22Rv1 (cell line): ENCODE measurements around the gene ZC3HAV1L.

Experiments
- ZFX ChIP-seq: fragments of 450-650 bp; IDR thresholded peaks from 2 replicates; pipeline ENCODE4 v1.6.1; 2017; ENCODE audit warnings: antibody characterized with exemption, borderline replicate concordance
- TF ChIP-seq, protein P1 (sequence below): fragments of 450-650 bp; IDR thresholded peaks from 2 replicates; pipeline ENCODE4 v1.5.1; 2017; ENCODE audit warnings: mild to moderate bottlenecking

DNA sequence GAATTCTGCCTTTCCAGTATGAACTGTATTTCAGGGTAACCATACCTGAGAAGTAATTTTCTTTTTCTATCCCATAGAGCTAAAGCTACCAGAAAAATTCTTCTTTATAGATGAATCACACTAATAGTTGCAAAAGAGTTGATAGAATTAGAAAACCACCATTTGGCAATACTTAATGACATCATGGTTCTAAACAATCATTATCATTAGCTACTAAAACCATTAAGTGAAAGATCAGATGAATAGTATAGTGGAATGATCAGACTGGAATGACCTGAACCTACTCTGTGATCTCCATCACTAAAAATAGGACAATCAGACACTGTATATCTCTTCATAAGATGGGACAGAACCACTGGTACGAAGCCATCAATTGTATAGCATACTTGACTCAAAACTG, 19.8 kb upstream of the ZC3HAV1L start:
- TF ChIP-seq, protein P1, sequence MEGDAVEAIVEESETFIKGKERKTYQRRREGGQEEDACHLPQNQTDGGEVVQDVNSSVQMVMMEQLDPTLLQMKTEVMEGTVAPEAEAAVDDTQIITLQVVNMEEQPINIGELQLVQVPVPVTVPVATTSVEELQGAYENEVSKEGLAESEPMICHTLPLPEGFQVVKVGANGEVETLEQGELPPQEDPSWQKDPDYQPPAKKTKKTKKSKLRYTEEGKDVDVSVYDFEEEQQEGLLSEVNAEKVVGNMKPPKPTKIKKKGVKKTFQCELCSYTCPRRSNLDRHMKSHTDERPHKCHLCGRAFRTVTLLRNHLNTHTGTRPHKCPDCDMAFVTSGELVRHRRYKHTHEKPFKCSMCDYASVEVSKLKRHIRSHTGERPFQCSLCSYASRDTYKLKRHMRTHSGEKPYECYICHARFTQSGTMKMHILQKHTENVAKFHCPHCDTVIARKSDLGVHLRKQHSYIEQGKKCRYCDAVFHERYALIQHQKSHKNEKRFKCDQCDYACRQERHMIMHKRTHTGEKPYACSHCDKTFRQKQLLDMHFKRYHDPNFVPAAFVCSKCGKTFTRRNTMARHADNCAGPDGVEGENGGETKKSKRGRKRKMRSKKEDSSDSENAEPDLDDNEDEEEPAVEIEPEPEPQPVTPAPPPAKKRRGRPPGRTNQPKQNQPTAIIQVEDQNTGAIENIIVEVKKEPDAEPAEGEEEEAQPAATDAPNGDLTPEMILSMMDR: no peak
- TF ChIP-seq ZFX: no peak
